Tongue (tissue), 2 donors: Measurements from ENCODE around the gene BCL11B. TPM values are rescaled to one million over a fixed set of nuclear protein-coding genes. Genes with fewer than 3 reads are reported as not detected.

Source experiments
- DNase-seq: peaks from one replicate; pipeline ENCODE4 v3.0.0-alpha.2; 2015
- total RNA-seq: library from RNA; depleted of rRNA; stranded (reverse); fragments of >200 nt; gene quantifications from one replicate; pipeline ENCODE4 v1.2.3, GENCODE V29; 2014

BCL11B gene
- total RNA-seq, 1 donor from 2014 or later, result 5.7 TPM

GRCh38 chr14:99286761-99287160, 14.8 kb upstream of the BCL11B start:
- no peak for DNase-seq

DNA sequence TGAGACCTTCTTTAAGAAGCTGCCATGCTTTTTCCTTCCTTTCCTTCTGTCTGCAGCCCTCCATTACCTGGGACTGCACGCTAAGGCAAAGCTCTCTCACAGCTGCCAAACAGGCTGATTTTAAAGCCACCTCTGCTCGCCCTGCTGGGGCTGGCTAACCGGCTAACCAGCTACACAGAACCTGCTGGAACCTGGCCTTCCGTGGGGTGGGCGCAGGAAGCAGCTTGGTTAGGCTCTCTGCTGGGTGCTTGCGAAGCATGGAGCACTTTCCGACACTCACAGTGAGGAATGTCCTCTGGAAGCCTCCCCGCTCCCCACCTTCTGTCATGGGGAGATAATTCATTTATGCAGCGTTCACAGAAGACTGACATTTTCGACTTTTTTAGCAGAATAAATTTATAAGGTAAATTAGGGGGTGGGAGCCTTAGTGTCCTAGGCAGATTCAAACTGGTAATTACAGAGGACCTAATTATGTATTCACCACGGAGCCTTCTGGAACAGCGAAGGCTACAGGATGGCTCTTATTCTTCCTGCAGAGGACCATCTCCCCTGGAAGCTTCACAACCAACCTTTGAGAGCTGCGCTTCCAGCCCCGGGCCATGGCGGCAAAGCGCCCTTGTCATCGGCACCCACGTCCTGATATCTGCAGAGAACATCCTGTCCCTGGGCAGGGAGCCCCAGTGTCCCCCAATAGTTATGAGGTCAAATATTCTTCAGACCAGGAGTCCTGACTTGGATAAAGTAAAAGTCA, 12.4 kb upstream of the BCL11B start:
- DNase-seq, result no peak

GRCh38 chr14:99282261-99283050, 10.5 kb upstream of the BCL11B start:
- no peak for DNase-seq

GRCh38 chr14:99281396-99281795, 9.4 kb upstream of the BCL11B start:
- DNase-seq, result no peak

DNA sequence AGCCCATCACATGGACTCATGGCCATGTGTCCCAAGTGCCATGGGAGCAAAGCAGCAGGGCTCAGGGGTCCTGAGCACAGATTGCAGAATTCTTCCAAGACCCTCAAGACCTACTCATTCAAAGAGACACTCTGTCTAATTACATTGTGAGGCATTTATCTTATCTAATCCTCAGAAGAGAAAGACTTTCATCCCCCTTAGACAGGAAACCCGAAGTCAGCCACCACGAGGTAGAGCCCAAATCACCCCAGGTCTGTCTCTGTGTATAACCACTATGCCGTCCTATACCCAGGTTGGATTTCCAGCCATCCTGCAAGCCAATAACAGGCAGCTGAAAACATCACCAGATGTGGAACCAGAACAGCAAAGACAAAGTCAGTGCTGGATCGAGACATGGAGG, 8.9 kb upstream of the BCL11B start:
- no peak for DNase-seq

- DNase-seq, result no peak
Observed at GRCh38 chr14:99280066-99280731, 8.2 kb upstream of the BCL11B start.

DNA sequence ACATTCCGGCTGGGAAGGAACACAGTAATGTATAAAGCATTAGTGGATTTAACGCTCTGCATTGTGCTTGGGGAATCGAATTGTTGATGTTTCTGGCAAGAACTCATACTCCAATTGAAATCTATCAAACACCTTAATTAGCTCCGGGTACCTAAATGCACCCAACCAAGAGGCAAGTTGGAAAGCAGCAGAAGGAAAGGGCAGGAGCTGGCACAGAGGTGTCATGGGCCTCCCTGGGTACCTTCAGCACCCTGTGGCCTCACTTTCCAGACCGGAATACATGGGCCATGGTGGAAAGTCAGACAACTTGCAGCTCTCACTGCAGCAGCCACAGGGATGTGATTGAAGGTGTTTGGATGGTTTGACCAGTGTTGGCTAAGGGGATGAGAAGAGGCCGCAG, 6.8 kb upstream of the BCL11B start:
- no peak for DNase-seq

DNA sequence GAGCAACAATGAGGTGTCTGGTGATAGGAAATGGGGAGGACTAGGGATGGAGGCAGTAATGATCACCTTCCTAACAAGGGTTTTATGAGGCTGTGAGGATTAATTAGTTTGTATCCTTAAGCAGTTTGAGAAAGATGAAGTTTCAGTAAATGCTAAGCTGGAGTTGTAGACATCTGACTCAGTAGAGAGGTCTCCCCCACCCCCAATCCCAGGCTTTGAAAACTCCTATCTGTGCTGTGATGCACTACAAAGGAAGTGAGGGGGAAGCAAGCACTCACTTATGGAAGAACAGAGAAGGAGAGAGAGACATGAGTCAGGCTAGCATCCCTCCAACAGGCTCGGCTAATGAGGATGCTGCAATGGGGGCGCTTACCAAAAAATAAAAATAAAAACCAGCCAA, 5.5 kb upstream of the BCL11B start:
- DNase-seq, result no peak

GRCh38 chr14:99276482-99276881, 4.5 kb upstream of the BCL11B start:
- no peak for DNase-seq

- DNase-seq, result no peak
Observed at GRCh38 chr14:99275222-99275584, 3.2 kb upstream of the BCL11B start.

GRCh38 chr14:99274346-99275221, 2.6 kb upstream of the BCL11B start:
- DNase-seq, result peak; percentile 97

GRCh38 chr14:99273766-99274345, 1.9 kb upstream of the BCL11B start:
- no peak for DNase-seq

DNA sequence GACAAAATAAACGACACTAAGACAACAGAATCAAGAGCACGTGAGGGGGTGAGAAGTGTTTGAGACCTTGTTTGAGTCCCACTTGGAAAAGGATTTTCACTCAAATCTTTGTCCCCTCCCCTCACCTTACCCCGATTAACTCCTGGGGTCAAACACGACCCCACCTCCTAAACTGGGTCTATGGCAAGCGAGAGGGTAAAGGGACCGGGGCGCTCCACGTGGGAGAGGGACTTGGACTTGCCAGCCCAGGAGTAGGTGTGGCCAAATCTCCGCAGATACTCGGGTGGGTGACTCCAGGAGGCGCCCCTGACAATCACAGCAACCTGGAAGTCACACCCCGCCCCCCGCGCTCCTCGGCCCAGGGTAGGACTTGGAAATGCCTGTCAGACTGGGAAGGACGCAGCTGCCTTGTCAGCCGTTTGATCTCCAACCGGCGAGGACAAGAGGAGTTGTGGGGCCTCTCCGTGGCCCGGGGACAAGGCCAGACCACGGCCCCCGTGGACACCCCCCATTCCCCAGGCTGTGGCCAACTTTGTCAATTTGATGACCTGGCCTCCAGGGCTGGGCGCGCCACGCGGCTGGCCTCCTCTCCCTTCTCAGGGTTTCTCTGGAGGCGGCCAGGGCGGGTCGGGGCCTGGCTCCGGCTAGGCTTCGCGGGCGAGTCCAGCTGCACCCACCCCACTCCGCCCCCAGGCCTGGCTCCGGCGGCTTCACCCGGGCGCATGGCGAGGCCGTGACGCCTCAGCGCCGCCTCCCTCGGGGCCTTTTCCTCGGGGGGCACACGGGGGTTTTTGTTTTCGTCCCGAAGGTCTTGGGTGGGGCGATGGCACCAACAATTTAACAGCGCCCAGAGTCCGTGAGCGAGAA, 1.1 kb upstream of the BCL11B start:
- peak; percentile 70 for DNase-seq

- peak; percentile 63 for DNase-seq
Observed at GRCh38 chr14:99272632-99272898, 568 bp upstream of the BCL11B start.

DNA sequence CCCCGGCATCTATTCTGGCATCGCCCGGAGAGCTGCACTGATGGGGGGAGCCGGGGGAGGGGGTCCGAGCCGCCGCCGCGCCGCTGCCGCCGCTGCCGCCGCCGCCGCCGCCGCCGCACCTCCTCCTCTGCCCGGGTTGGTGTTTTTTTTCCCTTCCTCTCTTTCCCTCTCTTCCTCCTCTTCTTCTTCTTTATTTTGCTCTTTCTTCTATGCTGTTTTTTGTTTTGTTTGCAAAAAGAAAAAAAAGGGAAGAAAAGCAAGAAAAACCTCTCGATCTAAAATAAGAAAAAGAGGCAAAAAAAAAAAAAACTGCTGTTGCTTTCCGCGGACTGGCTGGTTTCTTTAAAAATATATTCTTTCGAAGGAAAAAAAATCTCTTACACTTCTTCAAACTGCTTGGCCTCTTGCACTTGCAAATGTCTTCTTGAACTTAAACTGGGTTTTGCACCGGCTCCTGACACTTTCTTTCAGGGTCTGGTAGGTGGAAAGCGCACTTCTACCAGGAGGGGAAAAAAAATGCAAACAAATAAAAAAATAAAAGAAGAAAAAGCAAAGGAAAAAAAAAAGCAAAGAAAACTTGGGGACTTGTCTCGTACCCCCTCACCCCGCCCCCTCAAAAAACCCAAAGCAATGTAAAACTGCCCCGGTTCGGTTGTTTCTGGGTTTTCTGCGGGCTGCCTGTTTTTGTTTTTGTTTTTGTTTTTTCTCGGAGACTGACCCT, 616 bp downstream of the BCL11B start:
- no peak for DNase-seq

GRCh38 chr14:99270458-99271220, 1.4 kb downstream of the BCL11B start:
- peak; percentile 61 for DNase-seq

DNA sequence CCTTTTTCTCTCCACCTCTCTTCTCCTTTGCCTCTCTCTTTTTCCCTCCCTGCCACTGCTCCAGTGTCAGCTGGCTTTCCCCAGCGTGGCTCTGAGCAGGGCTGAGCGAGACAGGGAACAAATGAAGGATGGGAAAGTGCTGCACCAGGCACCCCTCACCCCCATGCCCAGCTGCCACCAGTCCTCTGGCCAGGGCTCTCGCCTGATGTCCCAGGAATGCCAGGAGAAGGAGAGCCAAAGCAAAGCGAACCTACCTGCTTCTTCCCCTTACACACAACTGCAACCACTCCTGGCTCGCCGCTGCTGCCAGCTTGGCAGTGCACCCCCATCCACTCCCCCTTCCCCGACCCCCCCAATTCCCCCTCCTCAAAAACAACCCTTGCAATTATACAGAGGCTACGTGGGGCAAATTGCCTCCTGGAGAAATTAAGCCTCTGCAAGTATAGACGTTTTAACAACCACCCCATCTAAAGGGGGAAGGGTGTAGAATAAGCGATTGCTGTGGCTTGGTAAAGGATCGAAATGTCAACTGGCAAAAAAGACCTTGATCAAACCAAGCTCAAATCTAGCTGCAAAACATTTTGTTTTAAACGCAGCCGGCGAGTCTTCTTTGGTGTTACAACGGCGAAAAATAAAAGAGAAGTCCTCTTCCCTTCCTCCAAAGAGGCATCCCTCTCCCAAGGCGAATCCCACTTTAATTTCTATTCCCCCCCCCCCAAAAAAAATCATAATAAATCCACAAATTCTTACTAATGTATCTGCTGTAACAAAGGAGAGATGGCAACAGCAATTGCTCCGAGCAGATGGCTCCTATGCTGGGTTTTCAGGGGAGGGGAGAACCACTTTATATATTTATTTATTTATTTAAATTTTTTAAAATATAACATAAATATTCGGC, 2.9 kb downstream of the BCL11B start:
- no peak for DNase-seq
